Liver (tissue), 9 donors: ENCODE data around the gene CDC40. TPM values are rescaled to one million over a fixed set of nuclear protein-coding genes. Genes with fewer than 3 reads are reported as not detected.

Experiments
- DNase-seq: peaks from one replicate; pipeline ENCODE4 v3.0.0-alpha.2; 2017; ENCODE audit warnings: low spot score
- H3K27ac ChIP-seq, 2 donors: one replicate each; pipeline ENCODE4 v1.7.0; 2013; ENCODE audit warnings: inconsistent platforms in 2 of 2, low read length in 2 of 2, control low read depth in 1 of 2, low read depth in 1 of 2, mild to moderate bottlenecking in 1 of 2
- H3K27me3 ChIP-seq, 4 donors: one replicate each; pipeline versions ENCODE4 v1.6.1 to v1.7.0; 2013; ENCODE audit warnings: low read length in 3 of 4, inconsistent platforms in 1 of 4, mild to moderate bottlenecking in 1 of 4, moderate library complexity in 1 of 4; ENCODE audit not compliant: control insufficient read depth in 4 of 4, insufficient read depth in 4 of 4
- H3K36me3 ChIP-seq, 4 donors: one replicate each; pipeline versions ENCODE4 v1.6.1 to v1.7.0; 2013; ENCODE audit warnings: low read length in 3 of 4, mild to moderate bottlenecking in 3 of 4, low read depth in 1 of 4, moderate library complexity in 1 of 4; ENCODE audit not compliant: control insufficient read depth in 4 of 4, insufficient read depth in 3 of 4
- H3K4me1 ChIP-seq, 4 donors: one replicate each; pipeline versions ENCODE4 v1.6.1 to v1.7.0; 2013; ENCODE audit warnings: low read length in 3 of 4, mild to moderate bottlenecking in 3 of 4, moderate library complexity in 1 of 4; ENCODE audit not compliant: control insufficient read depth in 4 of 4, insufficient read depth in 4 of 4
- H3K4me3 ChIP-seq, 3 donors: one replicate each; pipeline versions ENCODE4 v1.6.1 to v1.7.0; 2013; ENCODE audit warnings: low read length in 3 of 3, control low read depth in 1 of 3, low read depth in 1 of 3, mild to moderate bottlenecking in 1 of 3
- H3K9ac ChIP-seq, 2 donors: one replicate each; pipeline ENCODE4 v1.7.0; 2013; ENCODE audit warnings: low read length in 2 of 2, mild to moderate bottlenecking in 2 of 2, moderate library complexity in 2 of 2, control low read depth in 1 of 2, low read depth in 1 of 2
- H3K9me3 ChIP-seq, 4 donors: one replicate each; pipeline versions ENCODE4 v1.6.1 to v1.7.0; 2013; ENCODE audit warnings: low read length in 3 of 4; ENCODE audit not compliant: control insufficient read depth in 4 of 4
- ATF3 ChIP-seq: IDR thresholded peaks from 2 replicates; pipeline ENCODE4 v1.6.1; 2016; ENCODE audit warnings: antibody characterized with exemption
- CTCF ChIP-seq: fragments of 150-350 bp; IDR thresholded peaks from 2 replicates; pipeline ENCODE4 v1.5.1; 2017; ENCODE audit warnings: improper control_type of control experiment, low read depth, low read length; ENCODE audit not compliant: missing input control
- EGR1 ChIP-seq, 2 donors: IDR thresholded peaks; 2 replicates each; pipeline ENCODE4 v1.6.1; 2016 to 2018; ENCODE audit warnings: antibody characterized with exemption in 2 of 2, low read depth in 2 of 2
- FOXA1 ChIP-seq: IDR thresholded peaks from 2 replicates; pipeline ENCODE4 v1.6.1; 2016; ENCODE audit warnings: antibody characterized with exemption
- FOXA2 ChIP-seq: IDR thresholded peaks from 2 replicates; pipeline ENCODE4 v1.6.1; 2016; ENCODE audit warnings: antibody characterized with exemption
- GABPA ChIP-seq, 2 donors: IDR thresholded peaks in 1 of 2; conservative IDR thresholded peaks in 1 of 2; 2 replicates each; pipeline ENCODE4 v1.6.1; 2016; ENCODE audit warnings: antibody characterized with exemption in 2 of 2, mild to moderate bottlenecking in 1 of 2, moderate library complexity in 1 of 2
- HNF4A ChIP-seq, 2 donors: conservative IDR thresholded peaks; 2 replicates each; pipeline ENCODE4 v1.6.1; 2016; ENCODE audit warnings: antibody characterized with exemption in 2 of 2, mild to moderate bottlenecking in 2 of 2
- HNF4G ChIP-seq: IDR thresholded peaks from 2 replicates; pipeline ENCODE4 v1.6.1; 2016; ENCODE audit warnings: antibody characterized with exemption
- MAX ChIP-seq: IDR thresholded peaks from 2 replicates; pipeline ENCODE4 v1.6.1; 2016; ENCODE audit warnings: antibody characterized with exemption
- NR2F2 ChIP-seq: IDR thresholded peaks from 2 replicates; pipeline ENCODE4 v1.6.1; 2016; ENCODE audit warnings: antibody characterized with exemption
- REST ChIP-seq: IDR thresholded peaks from 2 replicates; pipeline ENCODE4 v1.6.1; 2016; ENCODE audit warnings: antibody characterized with exemption, mild to moderate bottlenecking
- RXRA ChIP-seq, 2 donors: IDR thresholded peaks; 2 replicates each; pipeline ENCODE4 v1.6.1; 2017 to 2018; ENCODE audit warnings: antibody characterized with exemption in 2 of 2, mild to moderate bottlenecking in 1 of 2
- SP1 ChIP-seq: IDR thresholded peaks from 2 replicates; pipeline ENCODE4 v1.6.1; 2018; ENCODE audit warnings: antibody characterized with exemption, mild to moderate bottlenecking
- TAF1 ChIP-seq: conservative IDR thresholded peaks from 2 replicates; pipeline ENCODE4 v1.6.1; 2016; ENCODE audit warnings: antibody characterized with exemption, mild to moderate bottlenecking
- YY1 ChIP-seq: IDR thresholded peaks from 2 replicates; pipeline ENCODE4 v1.6.1; 2016; ENCODE audit warnings: antibody characterized with exemption, mild to moderate bottlenecking
- ZBTB33 ChIP-seq: IDR thresholded peaks from 2 replicates; pipeline ENCODE4 v1.6.1; 2016; ENCODE audit warnings: antibody characterized with exemption
- WGBS: extraction: QIAGEN DNeasy Blood & Tissue Kit; methylation state at CpG from one replicate; pipeline ENCODE4 v1.1.7; 2013; 5-methylcytosine and 5-hydroxymethylcytosine counted together
- polyA plus RNA-seq, 2 donors: library from polyadenylated mRNA; stranded (reverse) in 1 of 2; unstranded in 1 of 2; fragments of 200-250 nt in 1 of 2; fragments of >200 nt in 1 of 2; fragmentation: Nextera tagmentation in 1 of 2; extraction: Ambion mirVana in 1 of 2; gene quantifications; one replicate each; pipeline versions ENCODE4 v1.2.1 to v1.2.3, GENCODE V29; 2013 to 2015
- total RNA-seq, 2 donors: library from RNA; depleted of rRNA; stranded (reverse); fragments of >200 nt; gene quantifications; one replicate each; pipeline ENCODE4 v1.2.3, GENCODE V29; 2014
- donor health status: healthy.
- donor health status: healthy.
- donor health status: healthy.
- donor health status: healthy.
- donor health status: healthy.

The CDC40 gene
- total and polyA plus RNA-seq, 4 donors = 6.7 to 19.8 (median 13.3) TPM

GRCh38 chr6:110266996-110267395 is 86.8 kb downstream of the CDC40 start:
- Histone ChIP-seq H3K4me1 (no peaks in the 10 kb centered on the region), H3K9me3 (no peaks in the 10 kb centered on the region), H3K4me3 (no peak overlapping the region), H3K36me3 (no peaks in the 10 kb centered on the region), H3K27ac (no peak overlapping the region), H3K27me3 (no peaks in the 10 kb centered on the region), H3K9ac (no peak overlapping the region)
- TF ChIP-seq FOXA2 (no peak), TAF1 (no peak), SP1 (no peak), EGR1 (IDR thresholded peaks at IDR 0.05; ENCODE audit: low read depth in 2 of 2) (no peak), YY1 (no peak), REST (no peak), ATF3 (no peak), ZBTB33 (no peak), HNF4A (conservative IDR thresholded peaks at IDR 0.05) (no peak), RXRA (IDR thresholded peaks at IDR 0.05) (no peak), MAX (no peak), GABPA (IDR thresholded peaks at IDR 0.05 in 1 of 2, conservative IDR thresholded peaks at IDR 0.05 in 1 of 2) (no peak), NR2F2 (no peak), HNF4G (no peak), FOXA1 (no peak)
- no peak for DNase-seq

GRCh38 chr6:110269623-110270022 is 89.4 kb downstream of the CDC40 start:
- Histone ChIP-seq H3K4me3 (no peak overlapping the region), H3K9me3 (no peaks in the 10 kb centered on the region), H3K4me1 (no peaks in the 10 kb centered on the region), H3K36me3 (no peaks in the 10 kb centered on the region), H3K27me3 (no peaks in the 10 kb centered on the region), H3K9ac (no peak overlapping the region), H3K27ac (no peak overlapping the region)
- TF ChIP-seq ZBTB33 = no peak
- no peak for TF ChIP-seq SP1
- TF ChIP-seq HNF4G = no peak
- TF ChIP-seq CTCF = no peak
- no peak for DNase-seq
- 86% methylated on average over 2 of the region's 2 CpGs for WGBS
